ENCODE measurements around the gene CDH23. TPM values are rescaled to one million over a fixed set of nuclear protein-coding genes. Genes with fewer than 3 reads are reported as not detected.

The CDH23 gene
- total RNA-seq, 1 donor from 2014 or later, result 10.3 TPM

GRCh38 chr10:71472912-71473311 is 76.2 kb downstream of the CDH23 start:
- Histone ChIP-seq H3K36me3 (no peaks in the 10 kb centered on the region), H3K9me3 (no peaks in the 10 kb centered on the region), H3K4me1 (peaks cover 16% of the 10 kb centered on the region), H3K4me3 (no peak overlapping the region), H3K27me3 (no peaks in the 10 kb centered on the region), H3K27ac (no peak overlapping the region)
- intact Hi-C loops (cut with DNase I), result no loop called here
- no peak for TF ChIP-seq POLR2AphosphoS5 (IDR thresholded peaks at IDR 0.05; ENCODE audit: insufficient read depth in 1 of 2, low read depth in 1 of 2)
- TF ChIP-seq CTCF (IDR thresholded peaks at IDR 0.05), result no peak
- no peak for TF ChIP-seq POLR2A (IDR thresholded peaks at IDR 0.05)
- no peak for DNase-seq (ENCODE audit: extremely low spot score in 2 of 2)

DNA sequence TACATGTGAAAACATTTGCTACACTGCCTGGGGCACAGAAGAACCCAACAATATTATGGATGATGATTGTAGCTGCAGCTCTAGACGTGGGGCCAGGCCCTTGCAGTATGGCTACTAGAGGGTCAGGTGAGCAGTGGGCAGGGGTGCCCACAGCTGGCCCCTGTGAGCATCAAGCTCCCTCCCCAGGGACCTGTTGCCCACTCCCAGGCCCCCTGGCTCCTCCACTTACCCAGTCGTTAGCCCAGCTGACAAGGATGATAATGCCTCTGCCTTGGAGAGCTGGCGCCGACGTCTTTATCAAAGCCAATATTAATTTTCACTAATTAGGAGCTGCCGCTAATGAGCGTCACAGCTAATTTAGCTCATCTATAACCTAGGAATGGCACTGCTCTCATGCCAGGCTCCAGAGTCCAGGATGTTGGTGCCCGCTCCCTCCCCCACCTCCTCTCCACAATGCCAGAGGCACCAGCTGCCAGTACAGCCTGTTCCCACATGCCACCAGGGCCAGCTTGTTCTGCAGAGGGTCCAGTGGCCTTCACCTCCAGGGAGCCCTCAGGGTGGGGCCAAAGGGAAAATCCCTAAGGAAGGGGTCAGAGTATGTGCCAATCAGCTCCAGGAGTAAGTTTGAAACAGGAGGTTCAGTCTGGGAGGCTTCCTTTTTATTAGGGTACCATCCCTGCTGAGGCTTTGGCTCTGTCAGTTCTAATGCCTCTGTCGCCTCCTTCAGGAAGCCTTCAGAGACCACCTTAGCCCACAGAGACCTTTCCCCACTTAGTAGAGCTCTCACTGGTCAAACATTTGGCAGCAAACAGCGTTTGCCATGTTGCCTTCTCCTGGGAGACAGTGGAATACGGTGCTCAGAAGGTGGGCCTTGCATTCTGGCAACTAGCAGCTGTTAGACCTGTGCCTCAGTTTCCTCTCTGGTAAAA is 77.2 kb downstream of the CDH23 start:
- intact Hi-C loops (cut with DNase I), result no loop called here
- no peak overlapping the region for H3K27ac ChIP-seq
- H3K27me3 ChIP-seq, result no peaks in the 10 kb centered on the region
- H3K4me1 ChIP-seq, result peaks cover 16% of the 10 kb centered on the region
- no peak for DNase-seq (ENCODE audit: extremely low spot score in 2 of 2)
- no peaks in the 10 kb centered on the region for H3K36me3 ChIP-seq
- no peak for TF ChIP-seq POLR2AphosphoS5 (IDR thresholded peaks at IDR 0.05; ENCODE audit: insufficient read depth in 1 of 2, low read depth in 1 of 2)
- no peak for TF ChIP-seq CTCF (IDR thresholded peaks at IDR 0.05)
- no peak for TF ChIP-seq POLR2A (IDR thresholded peaks at IDR 0.05)
- H3K9me3 ChIP-seq, result no peaks in the 10 kb centered on the region
- no peak overlapping the region for H3K4me3 ChIP-seq

- TF ChIP-seq CTCF (IDR thresholded peaks at IDR 0.05), result no peak
- no peak for TF ChIP-seq POLR2A (IDR thresholded peaks at IDR 0.05)
- TF ChIP-seq POLR2AphosphoS5 (IDR thresholded peaks at IDR 0.05; ENCODE audit: insufficient read depth in 1 of 2, low read depth in 1 of 2), result no peak
- Histone ChIP-seq H3K27me3 (no peaks in the 10 kb centered on the region), H3K36me3 (no peaks in the 10 kb centered on the region), H3K4me3 (no peak overlapping the region), H3K4me1 (peaks cover 16% of the 10 kb centered on the region), H3K9me3 (no peaks in the 10 kb centered on the region), H3K27ac (no peak overlapping the region)
- no peak for DNase-seq (ENCODE audit: extremely low spot score in 2 of 2)
- intact Hi-C loops (cut with DNase I), result no loop called here
Observed at GRCh38 chr10:71474702-71475242, 78.1 kb downstream of the CDH23 start.

GRCh38 chr10:71475243-71475871 is 78.6 kb downstream of the CDH23 start:
- TF ChIP-seq CTCF (IDR thresholded peaks at IDR 0.05), result no peak
- TF ChIP-seq POLR2AphosphoS5 (IDR thresholded peaks at IDR 0.05; ENCODE audit: insufficient read depth in 1 of 2, low read depth in 1 of 2), result no peak
- no peak for TF ChIP-seq POLR2A (IDR thresholded peaks at IDR 0.05)
- H3K36me3 ChIP-seq, result no peaks in the 10 kb centered on the region
- DNase-seq (ENCODE audit: extremely low spot score in 2 of 2), result no peak
- no peaks in the 10 kb centered on the region for H3K27me3 ChIP-seq
- intact Hi-C loops (cut with DNase I), result no loop called here
- no peak overlapping the region for H3K4me3 ChIP-seq
- peaks cover 16% of the 10 kb centered on the region for H3K4me1 ChIP-seq
- no peaks in the 10 kb centered on the region for H3K9me3 ChIP-seq
- H3K27ac ChIP-seq, result no peak overlapping the region

Measured in vagina (tissue), 2 donors.